AG04449 (cell line): ENCODE results near the gene MYO18B.

Experiments used
- CTCF ChIA-PET: fragments of 350-600 bp; formaldehyde crosslinking; extraction: SDS; loops from one replicate; lab custom pipeline; 2021; ENCODE audit warnings: antibody characterized with exemption; lab: Yijun Ruan, JAX
- POLR2A ChIA-PET: fragments of 400-600, 350-600 bp; formaldehyde crosslinking; extraction: SDS; loops from one replicate; lab custom pipeline; 2020; ENCODE audit warnings: antibody characterized with exemption, inconsistent platforms; lab: Yijun Ruan, JAX
- DNase-seq: peaks from one replicate; pipeline ENCODE4 v3.0.0-alpha.2; 2010; ENCODE audit warnings: low read depth, low spot score
- H3K4me3 ChIP-seq: 2 replicates; pipeline ENCODE4 v1.5.1; 2011; ENCODE audit warnings: low read depth, mild to moderate bottlenecking, control low read depth, low read length
- CTCF ChIP-seq: IDR thresholded peaks from one replicate; pipeline ENCODE4 v1.5.1; 2011; ENCODE audit warnings: mild to moderate bottlenecking, moderate library complexity, low read length, control low read depth, inconsistent platforms; ENCODE audit not compliant: insufficient read depth; ENCODE audit errors: missing control alignments

Gene MYO18B

GRCh38 chr22:25928038-25928437 is 186.1 kb downstream of the MYO18B start:
- POLR2A ChIA-PET: no interaction called here
- CTCF ChIA-PET: no interaction called here
- no peak for DNase-seq
- no peak for TF ChIP-seq CTCF
- no peak overlapping the region for H3K4me3 ChIP-seq

GRCh38 chr22:25929321-25929878 is 187.4 kb downstream of the MYO18B start:
- ChIA-PET POLR2A (no interaction called here), CTCF (no interaction called here)
- no peak overlapping the region for H3K4me3 ChIP-seq
- TF ChIP-seq CTCF: no peak
- no peak for DNase-seq

- no peak for TF ChIP-seq CTCF
- POLR2A ChIA-PET: no interaction called here
- DNase-seq: no peak
- no peak overlapping the region for H3K4me3 ChIP-seq
- CTCF ChIA-PET: no interaction called here
Observed at GRCh38 chr22:25930083-25930482, 188.1 kb downstream of the MYO18B start.

- no peak overlapping the region for H3K4me3 ChIP-seq
- DNase-seq: no peak
- no peak for TF ChIP-seq CTCF
- ChIA-PET CTCF (no interaction called here), POLR2A (no interaction called here)
Observed at GRCh38 chr22:25930788-25931310, 188.9 kb downstream of the MYO18B start.

GRCh38 chr22:25933158-25933788 is 191.3 kb downstream of the MYO18B start:
- DNase-seq: no peak

More at GRCh38 chr22:25933158-25933788, 191.3 kb downstream of the MYO18B start:
- no peak overlapping the region for H3K4me3 ChIP-seq
- no peak for TF ChIP-seq CTCF
- ChIA-PET CTCF (no interaction called here), POLR2A (no interaction called here)
